Activated CD4-positive, CD25-positive, alpha-beta regulatory T cell treated with anti-CD3 and anti-CD28 coated beads, Interleukin-2, amount 50 U/mL, for 72 hours (primary cell): Measurements from ENCODE around the gene GNA12.
"Not testable (repeated sequence)": the region's sequence is repeated elsewhere in the genome, so short reads cannot be mapped to it uniquely, and the experiment has no call there.

Source experiments
- DNase-seq: peaks from one replicate; pipeline ENCODE4 v3.0.0; 2021

The GNA12 gene

GRCh38 chr7:2724453-2725177, 119.5 kb downstream of the GNA12 start:
- DNase-seq = peak; percentile 25

GRCh38 chr7:2724036-2724435, 120.1 kb downstream of the GNA12 start:
- not testable (repeated sequence) for DNase-seq

GRCh38 chr7:2723138-2723850, 120.8 kb downstream of the GNA12 start:
- DNase-seq = peak; percentile 13

- no peak for DNase-seq
Observed at GRCh38 chr7:2722591-2722990, 121.5 kb downstream of the GNA12 start.

- DNase-seq = no peak
Observed at GRCh38 chr7:2721842-2722241, 122.3 kb downstream of the GNA12 start.

GRCh38 chr7:2720024-2720423, 124.1 kb downstream of the GNA12 start:
- DNase-seq = no peak

- peak; percentile 70 for DNase-seq
Observed at GRCh38 chr7:2719007-2719406, 125.1 kb downstream of the GNA12 start.

- no peak for DNase-seq
Observed at GRCh38 chr7:2718296-2718965, 125.7 kb downstream of the GNA12 start.

- no peak for DNase-seq
Observed at GRCh38 chr7:2717293-2718261, 126.5 kb downstream of the GNA12 start.

- DNase-seq = no peak
Observed at GRCh38 chr7:2716906-2717292, 127.2 kb downstream of the GNA12 start.

- DNase-seq = no peak
Observed at GRCh38 chr7:2716488-2716887, 127.6 kb downstream of the GNA12 start.

- DNase-seq = no peak
Observed at GRCh38 chr7:2715341-2716231, 128.5 kb downstream of the GNA12 start.

GRCh38 chr7:2714636-2715035, 129.5 kb downstream of the GNA12 start:
- no peak for DNase-seq

GRCh38 chr7:2713978-2714377, 130.1 kb downstream of the GNA12 start:
- no peak for DNase-seq

- no peak for DNase-seq
Observed at GRCh38 chr7:2713370-2713769, 130.7 kb downstream of the GNA12 start.

- DNase-seq = no peak
Observed at GRCh38 chr7:2711895-2712675, 132.0 kb downstream of the GNA12 start.

GRCh38 chr7:2710901-2711551, 133.1 kb downstream of the GNA12 start:
- DNase-seq = no peak

GRCh38 chr7:2710286-2710655, 133.8 kb downstream of the GNA12 start:
- DNase-seq = peak; percentile 70

GRCh38 chr7:2709553-2710285, 134.4 kb downstream of the GNA12 start:
- DNase-seq = peak; percentile 85
